Endothelial cell of umbilical vein (primary cell): ENCODE results near the gene TCERG1L. TPM values are rescaled to one million over a fixed set of nuclear protein-coding genes. Genes with fewer than 3 reads are reported as not detected.

ENCODE experiments used
- BruUV-seq: library from RNA; stranded (reverse); fragments of 400-500 nt; replicated peaks from 2 replicates; lab custom pipeline; 2021; lab: Mats Ljungman, UMichigan
- CTCF ChIA-PET: fragments of 300-600, 350-600 bp; sonication (Branson Sonifier 250); formaldehyde crosslinking; loops from one replicate; lab custom pipeline; 2021; ENCODE audit warnings: antibody characterized with exemption, inconsistent platforms; lab: Charles Lee
- POLR2A ChIA-PET: fragments of 300-600, 350-600 bp; sonication (Branson Sonifier 250); formaldehyde crosslinking; loops from one replicate; lab custom pipeline; 2021; ENCODE audit warnings: antibody characterized with exemption, inconsistent platforms; lab: Charles Lee
- DNase-seq: peaks from one replicate; pipeline ENCODE4 v3.0.0-alpha.2; 2011; ENCODE audit warnings: low read depth, low spot score
- FAIRE-seq: peaks from 2 replicates; lab custom pipeline; 2011; peaks lifted over from hg19 to GRCh38; lab: Jason Lieb, UNC
- H2AFZ ChIP-seq: 2 replicates; pipeline ENCODE4 v1.6.0; 2012; ENCODE audit warnings: low read depth, low read length, control low read depth, inconsistent platforms
- H3K27ac ChIP-seq: 2 replicates; pipeline ENCODE4 v1.5.1; 2011; ENCODE audit warnings: low read depth, mild to moderate bottlenecking, control low read depth, low read length, moderate library complexity; ENCODE audit not compliant: insufficient read depth
- H3K27me3 ChIP-seq, 2 experiments: 2 replicates each; pipeline versions ENCODE4 v1.6.0 to v1.6.1; 2011; ENCODE audit warnings: low read length in 2 of 2, mixed read lengths in 1 of 2; ENCODE audit not compliant: control insufficient read depth in 2 of 2, insufficient read depth in 2 of 2
- H3K36me3 ChIP-seq, 2 experiments: 2 replicates in 1 of 2; 3 replicates in 1 of 2; pipeline ENCODE4 v1.5.1; 2011; ENCODE audit warnings: low read length in 2 of 2, mild to moderate bottlenecking in 1 of 2, moderate library complexity in 1 of 2; ENCODE audit not compliant: control insufficient read depth in 2 of 2, insufficient read depth in 2 of 2; ENCODE audit errors: extremely low read depth in 1 of 2
- H3K4me1 ChIP-seq: 3 replicates; pipeline ENCODE4 v1.5.1; 2011; ENCODE audit warnings: mild to moderate bottlenecking, low read length; ENCODE audit not compliant: control insufficient read depth, insufficient read depth; ENCODE audit errors: extremely low read depth
- H3K4me2 ChIP-seq: 2 replicates; pipeline ENCODE4 v1.6.1; 2011; ENCODE audit warnings: low read length, control low read depth, mixed read lengths; ENCODE audit not compliant: insufficient read depth
- H3K4me3 ChIP-seq, 3 experiments: fragments of 200-600 bp in 1 of 3; sonication (generic), shearing (Covaris generic) in 1 of 3; replicated peaks in 1 of 3; 2 replicates each; pipeline ENCODE4 v1.5.1; 2011 to 2016; ENCODE audit warnings: control low read depth in 3 of 3, low read length in 3 of 3, mild to moderate bottlenecking in 2 of 3, inconsistent platforms in 1 of 3, low read depth in 1 of 3, moderate library complexity in 1 of 3; ENCODE audit not compliant: insufficient read depth in 1 of 3
- H3K79me2 ChIP-seq: 2 replicates; pipeline ENCODE4 v1.6.0; 2012; ENCODE audit warnings: low read length, inconsistent platforms; ENCODE audit not compliant: control insufficient read depth, insufficient read depth
- H3K9ac ChIP-seq: replicated peaks from 2 replicates; pipeline ENCODE3; 2011; ENCODE audit warnings: low read length, control low read depth; ENCODE audit not compliant: insufficient read depth; ENCODE audit errors: extremely low read depth
- H3K9me1 ChIP-seq: replicated peaks from 3 replicates; pipeline ENCODE4 v1.6.0; 2011; ENCODE audit warnings: mild to moderate bottlenecking, low read length; ENCODE audit not compliant: control insufficient read depth, insufficient read depth; ENCODE audit errors: extremely low read depth
- H3K9me3 ChIP-seq: replicated peaks from 2 replicates; pipeline ENCODE4 v1.5.1; 2012; ENCODE audit warnings: low read length, inconsistent platforms; ENCODE audit not compliant: control insufficient read depth, insufficient read depth
- H4K20me1 ChIP-seq: replicated peaks from 2 replicates; pipeline ENCODE3; 2011; ENCODE audit warnings: mild to moderate bottlenecking, low read length; ENCODE audit not compliant: control insufficient read depth, insufficient read depth; ENCODE audit errors: extremely low read depth
- EZH2 ChIP-seq: IDR thresholded peaks from 2 replicates; pipeline ENCODE4 v1.6.1; 2012; ENCODE audit warnings: borderline replicate concordance, low read depth, mild to moderate bottlenecking, moderate library complexity, low read length, inconsistent platforms; ENCODE audit not compliant: severe bottlenecking
- FOS ChIP-seq: IDR thresholded peaks from 2 replicates; pipeline ENCODE4 v1.6.1; 2011; ENCODE audit warnings: mild to moderate bottlenecking, low read length, moderate library complexity, borderline replicate concordance; ENCODE audit not compliant: insufficient read depth
- GATA2 ChIP-seq: IDR thresholded peaks from 2 replicates; pipeline ENCODE4 v1.7.0; 2011; ENCODE audit warnings: low read depth, mild to moderate bottlenecking, moderate library complexity, mixed read lengths, low read length; ENCODE audit not compliant: insufficient read length, insufficient read depth
- JUN ChIP-seq: IDR thresholded peaks from 2 replicates; pipeline ENCODE4 v1.6.1; 2011; ENCODE audit warnings: borderline replicate concordance, low read depth; ENCODE audit not compliant: insufficient read length, insufficient read depth
- MYC ChIP-seq: IDR thresholded peaks from one replicate; pipeline ENCODE4 v1.6.1; 2011; ENCODE audit warnings: mild to moderate bottlenecking, low read depth, low read length
- POLR2A ChIP-seq: IDR thresholded peaks from 2 replicates; pipeline ENCODE4 v1.6.1; 2012; ENCODE audit warnings: low read depth, mild to moderate bottlenecking, control low read depth, low read length
- POLR2AphosphoS5 ChIP-seq: IDR thresholded peaks from 2 replicates; pipeline ENCODE4 v1.6.1; 2012; ENCODE audit warnings: low read depth, mild to moderate bottlenecking, control low read depth, low read length, moderate library complexity; ENCODE audit not compliant: insufficient read depth
- dilution Hi-C: fragments of 300-500 bp; cut with MboI; formaldehyde crosslinking; loops from one replicate; pipeline ENCODE4 v1.15.0; 2019; ENCODE audit warnings: low sequenced_read_pairs; ENCODE audit not compliant: extremely low pct_ligation_motif_present
- intact Hi-C: fragments of 100-400 bp; cut with micrococcal nuclease; formaldehyde crosslinking; loops from one replicate; pipeline ENCODE4 v1.10.0; 2022
- polyA plus RNA-seq, 4 experiments: library from polyadenylated mRNA; depleted of rRNA in 3 of 4; stranded (reverse) in 3 of 4; unstranded in 1 of 4; fragments of >200 nt; gene quantifications; 2 replicates each; pipeline versions ENCODE4 v1.2.1 to v1.2.3, GENCODE V29; 2011 to 2012; ENCODE audit warnings: missing spikeins in 1 of 4
- total RNA-seq: library from RNA; stranded (reverse); gene quantifications from 2 replicates; pipeline ENCODE4 v1.2.3, GENCODE V29; 2021
- TF ChIP-seq, protein P1 (sequence below): IDR thresholded peaks from 2 replicates; pipeline ENCODE4 v1.6.1; 2011; ENCODE audit not compliant: insufficient read depth, insufficient read length
- TF ChIP-seq, protein P2 (sequence below), 2 donors: IDR thresholded peaks; 1 replicate in 1 of 2; 2 replicates in 1 of 2; pipeline ENCODE4 v1.5.1; 2011; ENCODE audit warnings: low read length in 2 of 2, mild to moderate bottlenecking in 2 of 2, moderate library complexity in 2 of 2, control low read depth in 1 of 2, inconsistent platforms in 1 of 2, low read depth in 1 of 2; ENCODE audit not compliant: insufficient read depth in 1 of 2; ENCODE audit errors: extremely low read depth in 1 of 2

Gene TCERG1L
- total and polyA plus RNA-seq, 2 donors (not counting 3 experiments of a cell fraction or from before 2014, with no cell fraction given), result not detected

DNA sequence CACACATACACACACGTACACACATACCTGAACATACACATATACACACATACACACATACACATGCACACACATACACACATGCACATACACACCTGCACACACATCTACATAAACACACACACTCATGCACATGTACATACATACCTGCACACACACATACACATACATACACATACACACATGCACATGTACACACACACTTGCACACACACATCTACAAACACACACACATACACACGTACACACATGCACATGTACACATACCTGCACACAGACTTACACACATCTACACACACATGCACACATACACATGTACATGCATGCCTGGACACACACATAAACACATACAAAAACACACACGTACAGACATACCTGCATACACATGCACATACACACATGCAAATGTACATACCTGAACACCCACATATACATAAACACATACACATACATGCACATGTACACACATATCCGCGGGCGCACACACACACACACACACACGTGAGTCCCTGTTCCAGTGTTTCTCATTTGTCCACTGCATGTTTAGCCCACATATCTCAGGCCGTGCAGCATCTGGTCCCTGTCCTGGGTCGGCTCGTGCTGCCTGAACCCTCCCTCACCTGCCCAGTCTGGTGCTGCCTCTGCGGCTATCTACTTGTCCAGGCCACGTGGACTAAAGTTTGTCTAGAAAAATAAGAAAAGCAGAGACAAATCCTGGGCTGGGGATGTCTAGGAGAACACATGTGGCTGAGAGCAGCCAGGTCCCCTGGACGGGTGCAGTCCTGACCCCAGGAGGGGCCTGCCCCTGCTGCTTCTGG lies 238.7 kb downstream of the TCERG1L start:
- Histone ChIP-seq H3K79me2 (no peaks in the 10 kb centered on the region), H3K9me1 (no peaks in the 10 kb centered on the region), H2AFZ (no peak overlapping the region), H3K4me1 (no peaks in the 10 kb centered on the region), H3K9ac (no peak overlapping the region), H4K20me1 (no peaks in the 10 kb centered on the region), H3K27ac (no peak overlapping the region), H3K4me3 (no peak overlapping the region), H3K27me3 (no peaks in the 10 kb centered on the region), H3K4me2 (no peak overlapping the region), H3K9me3 (peaks cover 9% of the 10 kb centered on the region), H3K36me3 (no peaks in the 10 kb centered on the region)
- dilution Hi-C loops, result no loop called here
- intact Hi-C loops, result no loop called here
- ChIA-PET POLR2A (no interaction called here), CTCF (no interaction called here)
- BruUV-seq, result no TSS peak
- FAIRE-seq, result no peak
- no peak for DNase-seq
- TF ChIP-seq FOS (no peak), GATA2 (no peak), POLR2A (no peak), MYC (no peak), JUN (no peak), POLR2AphosphoS5 (no peak), EZH2 (no peak)
- TF ChIP-seq, protein P1, sequence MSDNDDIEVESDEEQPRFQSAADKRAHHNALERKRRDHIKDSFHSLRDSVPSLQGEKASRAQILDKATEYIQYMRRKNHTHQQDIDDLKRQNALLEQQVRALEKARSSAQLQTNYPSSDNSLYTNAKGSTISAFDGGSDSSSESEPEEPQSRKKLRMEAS, result no peak
- TF ChIP-seq, protein P2, sequence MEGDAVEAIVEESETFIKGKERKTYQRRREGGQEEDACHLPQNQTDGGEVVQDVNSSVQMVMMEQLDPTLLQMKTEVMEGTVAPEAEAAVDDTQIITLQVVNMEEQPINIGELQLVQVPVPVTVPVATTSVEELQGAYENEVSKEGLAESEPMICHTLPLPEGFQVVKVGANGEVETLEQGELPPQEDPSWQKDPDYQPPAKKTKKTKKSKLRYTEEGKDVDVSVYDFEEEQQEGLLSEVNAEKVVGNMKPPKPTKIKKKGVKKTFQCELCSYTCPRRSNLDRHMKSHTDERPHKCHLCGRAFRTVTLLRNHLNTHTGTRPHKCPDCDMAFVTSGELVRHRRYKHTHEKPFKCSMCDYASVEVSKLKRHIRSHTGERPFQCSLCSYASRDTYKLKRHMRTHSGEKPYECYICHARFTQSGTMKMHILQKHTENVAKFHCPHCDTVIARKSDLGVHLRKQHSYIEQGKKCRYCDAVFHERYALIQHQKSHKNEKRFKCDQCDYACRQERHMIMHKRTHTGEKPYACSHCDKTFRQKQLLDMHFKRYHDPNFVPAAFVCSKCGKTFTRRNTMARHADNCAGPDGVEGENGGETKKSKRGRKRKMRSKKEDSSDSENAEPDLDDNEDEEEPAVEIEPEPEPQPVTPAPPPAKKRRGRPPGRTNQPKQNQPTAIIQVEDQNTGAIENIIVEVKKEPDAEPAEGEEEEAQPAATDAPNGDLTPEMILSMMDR (IDR thresholded peaks at IDR 0.05; ENCODE audit: extremely low read depth in 1 of 2, insufficient read depth in 1 of 2, low read depth in 1 of 2, low read length in 2 of 2), result no peak
